ENCODE measurements around the gene SYNE1.
"Not testable (repeated sequence)": the region's sequence is repeated elsewhere in the genome, so short reads cannot be mapped to it uniquely, and the experiment has no call there.

SYNE1 gene

GRCh38 chr6:152478377-152479010 lies 158.7 kb downstream of the SYNE1 start:
- no peak for DNase-seq

- DNase-seq: no peak
These were observed 162.8 kb downstream of the SYNE1 start for GRCh38 chr6:152474354-152474753.

- no peak for DNase-seq
These were observed 164.8 kb downstream of the SYNE1 start for GRCh38 chr6:152472325-152472724.

GRCh38 chr6:152471456-152472265 lies 165.5 kb downstream of the SYNE1 start:
- no peak for DNase-seq

- DNase-seq: no peak
These were observed 174.0 kb downstream of the SYNE1 start for GRCh38 chr6:152463164-152463563.

GRCh38 chr6:152462716-152463115 lies 174.4 kb downstream of the SYNE1 start:
- DNase-seq: no peak

- DNase-seq: no peak
These were observed 175.6 kb downstream of the SYNE1 start for GRCh38 chr6:152461556-152461955.

GRCh38 chr6:152458648-152459644 lies 178.2 kb downstream of the SYNE1 start:
- no peak for DNase-seq

- DNase-seq: no peak
These were observed 179.1 kb downstream of the SYNE1 start for GRCh38 chr6:152457949-152458624.

GRCh38 chr6:152454003-152454402 lies 183.2 kb downstream of the SYNE1 start:
- no peak for DNase-seq

- no peak for DNase-seq
These were observed 183.7 kb downstream of the SYNE1 start for GRCh38 chr6:152453421-152453820.

GRCh38 chr6:152452639-152453038 lies 184.5 kb downstream of the SYNE1 start:
- no peak for DNase-seq

GRCh38 chr6:152450519-152450918 lies 186.6 kb downstream of the SYNE1 start:
- DNase-seq: no peak

GRCh38 chr6:152441902-152442301 lies 195.3 kb downstream of the SYNE1 start:
- no peak for DNase-seq

GRCh38 chr6:152435816-152436215 lies 201.3 kb downstream of the SYNE1 start:
- DNase-seq: no peak

GRCh38 chr6:152432758-152433157 lies 204.4 kb downstream of the SYNE1 start:
- DNase-seq: no peak

- DNase-seq: no peak
These were observed 209.0 kb downstream of the SYNE1 start for GRCh38 chr6:152428126-152428525.

GRCh38 chr6:152426276-152426675 lies 210.9 kb downstream of the SYNE1 start:
- DNase-seq: no peak

GRCh38 chr6:152423216-152424103 lies 213.7 kb downstream of the SYNE1 start:
- DNase-seq: no peak

GRCh38 chr6:152421496-152421895 lies 215.7 kb downstream of the SYNE1 start:
- not testable (repeated sequence) for DNase-seq

- no peak for DNase-seq
These were observed 216.5 kb downstream of the SYNE1 start for GRCh38 chr6:152420696-152421095.

- DNase-seq: no peak
These were observed 218.6 kb downstream of the SYNE1 start for GRCh38 chr6:152418551-152418950.
